Aorta (tissue), 5 donors: ENCODE data around the gene MPV17L. TPM values are rescaled to one million over a fixed set of nuclear protein-coding genes. Genes with fewer than 3 reads are reported as not detected.
"Not testable (repeated sequence)": the region's sequence is repeated elsewhere in the genome, so short reads cannot be mapped to it uniquely, and the experiment has no call there.

Source experiments
- ATAC-seq: fragments of 200-7000 bp; cut with Tn5 transposase; one replicate; pipeline ENCODE4 v1.9.1; 2022; ENCODE audit warnings: moderate library complexity; ENCODE audit not compliant: low FRiP score
- DNase-seq, 2 donors: peaks; one replicate each; pipeline ENCODE4 v3.0.0-alpha.2; 2020
- H3K27ac ChIP-seq, 2 donors: one replicate each; pipeline ENCODE4 v1.5.1; 2013; ENCODE audit warnings: low read length in 2 of 2, mild to moderate bottlenecking in 2 of 2, moderate library complexity in 2 of 2, control low read depth in 1 of 2, inconsistent platforms in 1 of 2, low read depth in 1 of 2
- H3K27me3 ChIP-seq, 2 donors: one replicate each; pipeline ENCODE4 v1.6.1; 2013; ENCODE audit warnings: control low read depth in 1 of 2, low read length in 1 of 2, mild to moderate bottlenecking in 1 of 2, moderate library complexity in 1 of 2; ENCODE audit not compliant: insufficient read depth in 2 of 2, control insufficient read depth in 1 of 2
- H3K36me3 ChIP-seq, 2 donors: one replicate each; pipeline ENCODE4 v1.6.1; 2013; ENCODE audit warnings: control low read depth in 1 of 2, low read length in 1 of 2, mild to moderate bottlenecking in 1 of 2; ENCODE audit not compliant: insufficient read depth in 2 of 2, control insufficient read depth in 1 of 2
- H3K4me1 ChIP-seq, 2 donors: one replicate each; pipeline ENCODE4 v1.6.1; 2013; ENCODE audit warnings: low read length in 2 of 2, control low read depth in 1 of 2, mild to moderate bottlenecking in 1 of 2, moderate library complexity in 1 of 2; ENCODE audit not compliant: insufficient read depth in 2 of 2, control insufficient read depth in 1 of 2
- H3K4me3 ChIP-seq, 2 donors: one replicate each; pipeline ENCODE4 v1.5.1; 2013; ENCODE audit warnings: low read length in 2 of 2, control low read depth in 1 of 2, mild to moderate bottlenecking in 1 of 2
- H3K9me3 ChIP-seq: one replicate; pipeline ENCODE4 v1.6.1; 2013; ENCODE audit warnings: mild to moderate bottlenecking, low read length; ENCODE audit not compliant: control insufficient read depth
- WGBS, 2 donors: extraction: QIAGEN DNeasy Blood & Tissue Kit; methylation state at CpG; one replicate each; pipeline ENCODE4 v1.1.7; 2013; 5-methylcytosine and 5-hydroxymethylcytosine counted together
- intact Hi-C, 2 donors: fragments of 100-400 bp; cut with DNase I; formaldehyde crosslinking; loops; one replicate each; pipeline versions ENCODE4 v1.14.2 to v1.15.0; 2022
- polyA plus RNA-seq, 2 donors: library from polyadenylated mRNA; stranded (reverse); fragments of 200-250 nt; gene quantifications; one replicate each; pipeline ENCODE4 v1.2.3, GENCODE V29; 2013
- total RNA-seq, 2 donors: library from RNA; stranded (reverse); fragmentation: NEBNext Ultra II Directional; extraction: Animal tissue kit (Norgen Biotek cat#: 25700); gene quantifications; one replicate each; pipeline ENCODE4 v1.2.1, GENCODE V29; 2021
- donor health status: healthy with polysubstance abuse.
- donor health status: Bipolar disorder and iron deficiency.
- donor health status: DM: no; HTN: no; CAD: no.
- donor health status: DM: no; HTN: no; CAD: no.
- donor health status: DM: yes; HTN: yes; CAD: no.

MPV17L gene
- total and polyA plus RNA-seq, 4 donors, result 2.1 to 5.6 (median 3.2) TPM

DNA sequence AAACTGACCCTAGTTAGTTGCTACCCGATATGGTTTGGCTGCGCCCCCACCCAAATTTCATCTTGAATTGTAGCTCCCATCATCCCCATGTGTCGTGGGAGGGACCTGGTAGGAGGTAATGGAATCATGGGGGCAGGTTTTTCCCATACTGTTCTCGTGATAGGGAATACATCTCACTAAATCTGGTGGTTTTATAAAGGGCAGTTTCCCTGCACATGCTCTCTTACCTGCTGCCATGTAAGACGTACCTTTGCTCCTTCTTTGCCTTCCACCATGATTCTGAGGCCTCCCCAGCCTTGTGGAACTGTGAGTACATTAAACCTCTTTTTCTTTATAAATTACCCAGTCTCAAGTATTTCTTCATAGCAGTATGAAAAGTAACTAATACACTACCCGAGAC, 7.5 kb upstream of the MPV17L start:
- ATAC-seq, H3K4me1 ChIP-seq, H3K36me3 ChIP-seq, DNase-seq, H3K4me3 ChIP-seq, H3K27ac ChIP-seq, intact Hi-C loops, H3K27me3 ChIP-seq, H3K9me3 ChIP-seq: not testable (repeated sequence)
- 72 to 74% methylated on average over 6 of the region's 6 CpGs for WGBS, 2 donors

DNA sequence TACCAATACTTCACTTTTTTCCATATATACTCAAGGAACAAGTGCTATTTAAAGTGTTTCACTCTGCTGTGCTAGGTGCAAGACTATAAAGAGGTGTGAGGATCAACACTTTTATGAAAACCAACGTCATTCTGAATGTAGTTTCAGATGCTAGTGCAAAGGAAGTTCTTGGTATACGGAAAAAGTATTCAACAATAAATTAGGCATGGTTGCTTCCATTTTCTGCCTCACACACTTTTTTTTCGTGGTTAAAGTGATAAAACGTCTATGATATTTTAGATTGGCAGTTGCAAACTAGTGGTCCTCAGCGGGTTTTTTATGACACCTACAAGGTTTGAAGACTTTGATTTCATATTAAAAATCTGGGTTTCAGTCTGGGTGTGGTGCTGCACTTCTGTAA, 5.6 kb upstream of the MPV17L start:
- H3K27me3 ChIP-seq, H3K36me3 ChIP-seq, H3K27ac ChIP-seq, H3K4me3 ChIP-seq, intact Hi-C loops, ATAC-seq, DNase-seq, H3K4me1 ChIP-seq, H3K9me3 ChIP-seq: not testable (repeated sequence)
- 83 to 88% methylated on average over 5 of the region's 5 CpGs for WGBS, 2 donors

DNA sequence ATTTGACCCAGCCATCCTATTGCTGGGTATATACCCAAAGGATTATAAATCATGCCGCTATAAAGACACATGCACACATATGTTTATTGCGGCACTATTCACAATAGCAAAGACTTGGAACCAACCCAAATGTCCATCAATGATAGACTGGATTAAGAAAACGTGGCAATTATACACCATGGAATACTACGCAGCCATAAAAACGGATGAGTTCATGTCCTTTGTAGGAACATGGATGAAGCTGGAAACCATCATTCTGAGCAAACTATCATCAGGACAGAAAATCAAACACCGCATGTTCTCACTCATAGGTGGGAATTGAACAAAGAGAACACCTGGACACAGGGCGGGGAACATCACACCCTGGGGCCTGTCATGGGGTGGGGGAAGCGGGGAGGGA, 2.5 kb upstream of the MPV17L start:
- DNase-seq, H3K27ac ChIP-seq, H3K4me3 ChIP-seq, H3K36me3 ChIP-seq, H3K9me3 ChIP-seq, H3K27me3 ChIP-seq, ATAC-seq, intact Hi-C loops, H3K4me1 ChIP-seq: not testable (repeated sequence)
- WGBS, 2 donors, result 87 to 92% methylated on average over 6 to 8 of the region's 8 CpGs

DNA sequence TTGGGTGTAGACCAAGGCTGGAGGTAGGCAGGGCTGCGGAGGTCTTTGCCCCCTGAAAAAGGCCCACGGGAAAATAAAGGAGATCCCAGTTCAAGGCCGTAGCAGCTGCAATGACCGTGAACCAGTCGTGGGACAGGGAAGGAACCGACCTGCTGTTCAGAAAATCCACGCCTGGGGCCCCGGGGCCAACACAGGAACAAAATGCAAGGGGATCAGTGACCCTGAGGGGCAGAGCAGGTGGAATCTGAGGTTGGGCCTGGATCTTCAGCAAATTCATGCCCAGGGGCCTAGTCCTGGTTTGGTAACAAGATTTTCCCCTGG, 915 bp downstream of the MPV17L start:
- H3K4me3 ChIP-seq, H3K27ac ChIP-seq, ATAC-seq, H3K4me1 ChIP-seq, intact Hi-C loops, H3K36me3 ChIP-seq, DNase-seq, H3K9me3 ChIP-seq, H3K27me3 ChIP-seq: not testable (repeated sequence)
- WGBS, 2 donors, result 91 to 92% methylated on average over 8 of the region's 8 CpGs

DNA sequence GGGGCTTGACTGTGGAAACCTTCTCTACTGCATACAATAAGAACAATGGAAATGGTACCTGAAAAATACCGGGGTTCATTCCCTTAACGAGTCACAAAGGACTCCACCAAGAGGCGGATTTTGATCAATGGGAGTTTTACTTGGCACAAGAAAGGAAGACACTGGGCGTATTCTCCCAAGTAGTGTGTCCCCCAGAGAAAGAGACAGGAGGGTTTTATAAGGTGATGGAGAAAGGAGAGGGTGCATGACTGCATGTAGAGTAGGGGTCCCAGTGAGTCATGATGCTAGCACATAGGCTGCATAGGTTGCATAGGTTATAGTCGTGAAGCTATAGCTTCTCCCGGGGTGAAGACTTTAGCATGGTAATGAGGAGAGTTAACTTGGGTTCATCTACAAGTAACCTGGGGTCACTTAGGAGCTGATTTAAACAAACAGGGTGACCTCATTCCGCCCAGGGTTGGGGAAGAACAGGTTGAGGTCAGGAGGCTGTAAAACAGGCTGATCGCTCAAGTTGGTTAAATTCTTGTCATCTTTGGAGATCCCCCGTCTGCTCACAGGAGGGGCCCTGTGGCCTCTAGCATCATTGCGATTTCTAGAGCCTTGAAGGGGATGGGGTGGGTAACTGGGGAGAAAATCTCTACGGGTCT, 1.5 kb downstream of the MPV17L start:
- H3K36me3 ChIP-seq, result no peaks in the 10 kb centered on the region
- intact Hi-C loops, result no loop called here
- H3K4me3 ChIP-seq, result no peak overlapping the region
- no peaks in the 10 kb centered on the region for H3K4me1 ChIP-seq
- DNase-seq (no peak), ATAC-seq (no peak)
- no peaks in the 10 kb centered on the region for H3K27me3 ChIP-seq
- no peak overlapping the region for H3K27ac ChIP-seq
- no peaks in the 10 kb centered on the region for H3K9me3 ChIP-seq
- WGBS, 2 donors, result 92 to 95% methylated on average over 11 of the region's 11 CpGs

DNA sequence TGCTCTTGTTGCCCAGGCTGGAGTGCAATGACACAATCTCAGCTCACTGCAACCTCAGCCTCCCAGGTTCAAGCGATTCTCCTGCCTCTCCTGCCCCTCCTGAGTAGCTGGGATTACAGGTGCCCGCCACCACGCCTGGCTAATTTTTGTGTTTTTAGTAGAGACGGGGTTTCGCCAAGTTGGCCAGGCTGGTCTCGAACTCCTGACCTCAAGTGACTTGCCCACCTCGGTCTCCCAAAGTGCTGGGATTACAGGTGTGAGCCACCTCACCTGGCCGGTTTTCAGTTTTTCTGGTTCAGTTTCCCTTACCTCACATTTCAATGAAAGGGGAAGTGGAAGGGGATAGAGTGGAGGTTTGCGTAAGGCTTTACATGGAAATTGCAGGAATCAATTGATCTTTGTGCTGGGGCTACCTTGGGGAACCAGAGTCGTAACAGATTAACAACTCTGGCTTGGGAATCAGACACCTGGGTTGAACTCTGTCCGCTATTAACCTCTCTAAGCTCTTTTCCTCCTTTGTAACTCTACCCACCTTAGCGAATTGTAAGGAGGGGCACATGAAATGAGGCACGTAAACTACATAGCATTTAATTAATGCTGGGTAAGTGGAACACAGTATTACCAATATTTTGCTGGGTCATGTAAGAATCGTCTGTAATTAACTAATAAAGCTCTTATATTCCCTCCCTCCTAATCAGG, 3.2 kb downstream of the MPV17L start:
- DNase-seq (no peak), ATAC-seq (no peak)
- no peaks in the 10 kb centered on the region for H3K9me3 ChIP-seq
- no peaks in the 10 kb centered on the region for H3K4me1 ChIP-seq
- no peak overlapping the region for H3K4me3 ChIP-seq
- 82 to 93% methylated on average over 14 of the region's 14 CpGs for WGBS, 2 donors
- H3K27me3 ChIP-seq, result no peaks in the 10 kb centered on the region
- H3K36me3 ChIP-seq, result no peaks in the 10 kb centered on the region
- intact Hi-C loops, result no loop called here
- H3K27ac ChIP-seq, result no peak overlapping the region

DNA sequence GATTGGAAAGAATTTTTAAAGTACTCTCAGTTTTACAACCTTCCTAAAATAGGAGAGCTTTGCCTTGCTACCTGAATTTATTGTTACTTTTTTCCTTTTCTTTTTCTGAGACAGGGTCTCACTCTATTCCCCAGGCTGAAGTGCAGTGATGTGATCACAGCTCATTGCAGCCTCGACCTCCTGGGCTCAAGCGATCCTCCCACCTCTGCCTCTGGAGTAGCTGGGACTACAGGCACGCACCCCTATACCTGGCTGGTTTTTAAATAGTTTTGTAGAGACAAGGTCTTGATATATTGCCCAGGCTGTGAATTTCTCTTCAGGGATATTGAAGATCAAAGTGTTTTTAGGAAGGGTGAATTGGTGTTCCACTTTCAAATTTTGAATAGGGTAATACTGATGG, 3.8 kb downstream of the MPV17L start:
- no peak overlapping the region for H3K4me3 ChIP-seq
- no peaks in the 10 kb centered on the region for H3K36me3 ChIP-seq
- H3K4me1 ChIP-seq, result no peaks in the 10 kb centered on the region
- ATAC-seq, result no peak
- no peak for DNase-seq
- no peaks in the 10 kb centered on the region for H3K27me3 ChIP-seq
- 88 to 91% methylated on average over 3 of the region's 3 CpGs for WGBS, 2 donors
- no peaks in the 10 kb centered on the region for H3K9me3 ChIP-seq
- H3K27ac ChIP-seq, result no peak overlapping the region
- intact Hi-C loops, result no loop called here

DNA sequence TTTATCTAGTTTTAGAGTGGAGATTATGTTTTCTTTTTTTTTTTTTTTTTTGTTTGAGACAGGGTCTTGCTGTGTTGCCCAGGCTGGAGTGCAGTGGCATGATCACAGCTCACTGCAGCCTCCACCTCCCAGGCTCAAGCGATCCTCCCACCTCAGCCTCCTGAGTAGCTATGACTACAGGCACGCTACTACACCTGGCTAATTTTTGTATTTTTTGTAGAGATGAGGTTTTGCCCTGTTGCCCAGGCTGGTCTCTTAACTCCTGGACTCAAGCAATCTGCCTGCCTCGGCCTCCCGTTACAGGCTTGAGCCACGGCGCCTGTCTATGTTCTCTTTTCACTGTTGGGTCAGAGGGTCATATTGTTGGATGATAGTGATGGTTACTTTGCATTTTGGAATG, 4.8 kb downstream of the MPV17L start:
- ATAC-seq, H3K27ac ChIP-seq, H3K27me3 ChIP-seq, H3K4me3 ChIP-seq, intact Hi-C loops, H3K9me3 ChIP-seq, DNase-seq, H3K36me3 ChIP-seq, H3K4me1 ChIP-seq: not testable (repeated sequence)
- WGBS, 2 donors, result 90 to 94% methylated on average over 6 of the region's 6 CpGs

DNA sequence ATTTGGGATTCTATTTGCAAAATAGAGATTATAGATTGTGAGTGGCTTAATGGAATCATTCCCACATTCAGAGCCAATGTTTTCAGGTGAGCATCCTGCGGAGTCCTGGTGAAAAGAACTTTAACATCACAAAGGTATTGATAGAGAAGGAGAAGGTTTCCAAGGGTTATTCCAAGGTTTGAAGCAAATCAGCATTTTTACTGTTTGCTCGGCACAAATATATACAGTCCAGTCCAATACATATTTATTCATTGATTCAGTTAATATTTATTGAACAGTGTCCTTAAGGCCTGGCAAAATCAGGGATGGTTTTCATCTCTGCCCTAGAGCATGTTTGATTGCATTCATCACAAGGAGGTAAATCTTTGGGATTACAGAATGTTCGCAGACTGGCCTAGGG, 6.4 kb downstream of the MPV17L start:
- WGBS, 2 donors, result 96 to 97% methylated on average over 3 of the region's 3 CpGs
- Histone ChIP-seq H3K9me3 (no peaks in the 10 kb centered on the region), H3K4me3 (no peak overlapping the region), H3K36me3 (no peaks in the 10 kb centered on the region), H3K4me1 (no peaks in the 10 kb centered on the region), H3K27me3 (no peaks in the 10 kb centered on the region), H3K27ac (no peak overlapping the region)
- intact Hi-C loops, result no loop called here
- ATAC-seq (no peak), DNase-seq (no peak)
